Activated T-cell treated with anti-CD3 and anti-CD28 coated beads for 4 hours (primary cell): ENCODE results near the gene TFB2M.
A peak's percentile ranks its signal among the peaks of the same experiment; 100 is the strongest.

Experiments used
- DNase-seq: peaks from one replicate; pipeline ENCODE4 v3.0.0-alpha.2; 2020

TFB2M gene

GRCh38 chr1:246512635-246513034, 53.4 kb downstream of the TFB2M start:
- no peak for DNase-seq

- DNase-seq, result no peak
Measured at GRCh38 chr1:246512230-246512629, 53.8 kb downstream of the TFB2M start.

GRCh38 chr1:246511203-246511602, 54.9 kb downstream of the TFB2M start:
- no peak for DNase-seq

- DNase-seq, result no peak
Measured at GRCh38 chr1:246510147-246511030, 55.7 kb downstream of the TFB2M start.

GRCh38 chr1:246508897-246509688, 57.0 kb downstream of the TFB2M start:
- no peak for DNase-seq

GRCh38 chr1:246506674-246507481, 59.2 kb downstream of the TFB2M start, which contains the start of gene SMYD3:
SMYD3 (minus strand) TSS chr1:246507279.
- peak; percentile 60 for DNase-seq

- DNase-seq, result no peak
Measured at GRCh38 chr1:246506367-246506673, 59.7 kb downstream of the TFB2M start.

GRCh38 chr1:246503341-246503740, 62.7 kb downstream of the TFB2M start:
- DNase-seq, result no peak

GRCh38 chr1:246497331-246497915, 68.6 kb downstream of the TFB2M start:
- DNase-seq, result peak; percentile 14

GRCh38 chr1:246492611-246493245, 73.3 kb downstream of the TFB2M start:
- DNase-seq, result no peak

- DNase-seq, result no peak
Measured at GRCh38 chr1:246491551-246492053, 74.5 kb downstream of the TFB2M start.
